Mesodermal cell (in vitro differentiated cells): ENCODE measurements around the gene DLGAP1.

Experiments
- H3K27ac ChIP-seq: 2 replicates; pipeline ENCODE4 v1.7.0; 2013; ENCODE audit warnings: mild to moderate bottlenecking, low read depth, low read length, moderate library complexity; ENCODE audit not compliant: severe bottlenecking
- H3K36me3 ChIP-seq: 2 replicates; pipeline ENCODE4 v1.7.1; 2013; ENCODE audit warnings: mild to moderate bottlenecking, low read length, moderate library complexity; ENCODE audit not compliant: control insufficient read depth, insufficient read depth
- H3K4me1 ChIP-seq: one replicate; pipeline ENCODE4 v1.7.1; 2013; ENCODE audit warnings: mild to moderate bottlenecking, low read length; ENCODE audit not compliant: insufficient read depth, control insufficient read depth, poor library complexity, severe bottlenecking
- H3K4me3 ChIP-seq: 2 replicates; pipeline ENCODE4 v1.7.0; 2013; ENCODE audit warnings: low read length, control low read depth, mild to moderate bottlenecking; ENCODE audit not compliant: insufficient read depth, poor library complexity, severe bottlenecking; ENCODE audit errors: extremely low read depth
- H3K9me3 ChIP-seq: 2 replicates; pipeline ENCODE4 v1.7.1; 2013; ENCODE audit warnings: mild to moderate bottlenecking, low read length, moderate library complexity; ENCODE audit not compliant: control insufficient read depth
- WGBS, 2 experiments: methylation state at CpG; one replicate each; pipeline ENCODE4 v1.1.5; 2013; ENCODE audit warnings: missing lambda C conversion rate in 2 of 2; ENCODE audit not compliant: insufficient coverage in 2 of 2; 5-methylcytosine and 5-hydroxymethylcytosine counted together

The DLGAP1 gene

DNA sequence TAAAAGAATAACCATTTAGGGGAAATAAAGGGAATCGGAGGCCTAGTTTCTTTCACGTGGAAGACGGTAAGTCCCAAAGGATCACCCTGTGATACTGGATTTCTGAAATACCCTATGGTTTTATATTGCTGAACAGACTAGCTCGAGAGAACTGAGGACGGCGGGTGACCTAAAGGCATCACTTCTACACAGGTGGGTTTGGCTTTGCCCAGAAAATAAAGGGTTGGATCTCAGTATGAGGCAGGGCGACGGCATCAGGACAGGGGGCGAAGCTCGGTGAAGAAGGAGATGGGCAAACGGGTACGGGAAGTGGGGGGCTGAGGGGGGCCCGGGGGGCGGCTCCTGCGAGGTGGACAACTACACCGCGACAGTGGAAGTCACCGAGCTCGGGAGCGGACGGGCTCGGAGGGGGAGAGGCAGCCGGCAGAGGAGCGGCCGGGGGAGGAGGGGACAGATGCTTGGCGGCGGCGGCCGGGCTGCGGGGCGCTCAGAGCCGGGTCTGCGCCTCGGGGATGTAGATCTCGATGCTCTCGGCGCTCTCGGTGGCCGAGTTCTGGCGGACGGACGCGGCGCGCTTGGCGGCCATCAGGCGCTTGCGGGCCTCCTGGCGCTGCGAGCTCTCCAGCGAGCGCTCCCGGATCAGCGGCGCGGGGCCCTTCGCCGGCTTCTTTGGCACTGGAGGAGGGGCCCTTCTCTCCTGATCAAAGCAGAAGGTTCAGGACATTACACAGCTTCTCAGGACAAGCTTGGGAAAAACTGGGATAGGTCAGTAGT lies 956.2 kb downstream of the DLGAP1 start:
- no peak overlapping the region for H3K27ac ChIP-seq
- WGBS, 2 experiments: 19% methylated on average over 34 to 35 of the region's 58 CpGs

DNA sequence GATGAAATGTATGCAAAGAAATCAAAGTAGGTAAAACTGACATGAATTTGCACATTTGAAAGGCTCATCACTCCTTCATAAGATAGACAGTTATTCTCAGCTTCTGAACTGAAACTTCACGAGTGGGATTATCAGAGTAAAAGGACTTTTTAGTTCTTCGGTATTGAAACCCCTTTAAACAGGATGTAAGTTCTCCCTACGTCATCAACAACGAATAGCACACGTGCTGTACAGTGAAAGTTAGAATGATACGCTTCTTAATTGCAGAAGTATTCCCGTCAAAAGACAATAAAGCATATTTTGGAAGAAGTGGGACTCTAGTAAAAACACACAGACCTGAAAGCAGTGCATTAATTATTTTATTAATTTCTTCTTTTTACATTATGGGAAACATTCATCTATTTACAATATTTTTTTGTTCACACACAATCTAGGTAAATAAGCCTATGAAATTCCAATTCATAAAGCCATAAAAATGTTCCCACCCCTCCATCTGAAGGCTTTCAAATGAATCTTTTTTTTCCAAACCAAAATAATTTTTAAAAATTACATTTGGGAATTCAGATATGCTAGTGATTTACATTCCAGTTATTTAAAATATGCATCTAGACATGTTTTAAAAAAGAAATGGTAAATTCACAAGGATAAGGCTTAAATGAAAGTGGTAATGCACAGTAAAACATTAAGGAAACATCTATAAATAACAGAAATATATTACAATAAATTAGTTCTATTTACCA lies 959.2 kb downstream of the DLGAP1 start:
- Histone ChIP-seq H3K4me1 (peaks cover 8% of the 10 kb centered on the region), H3K27ac (no peak overlapping the region), H3K4me3 (no peak overlapping the region), H3K9me3 (no peaks in the 10 kb centered on the region), H3K36me3 (no peaks in the 10 kb centered on the region)
- 92 to 94% methylated on average over 2 to 6 of the region's 7 CpGs for WGBS, 2 experiments

More for the DNA sequence above, 956.2 kb downstream of the DLGAP1 start:
- Histone ChIP-seq H3K9me3 (no peaks in the 10 kb centered on the region), H3K4me3 (peak overlapping the region; percentile 35), H3K4me1 (peaks cover 8% of the 10 kb centered on the region), H3K36me3 (no peaks in the 10 kb centered on the region)

DNA sequence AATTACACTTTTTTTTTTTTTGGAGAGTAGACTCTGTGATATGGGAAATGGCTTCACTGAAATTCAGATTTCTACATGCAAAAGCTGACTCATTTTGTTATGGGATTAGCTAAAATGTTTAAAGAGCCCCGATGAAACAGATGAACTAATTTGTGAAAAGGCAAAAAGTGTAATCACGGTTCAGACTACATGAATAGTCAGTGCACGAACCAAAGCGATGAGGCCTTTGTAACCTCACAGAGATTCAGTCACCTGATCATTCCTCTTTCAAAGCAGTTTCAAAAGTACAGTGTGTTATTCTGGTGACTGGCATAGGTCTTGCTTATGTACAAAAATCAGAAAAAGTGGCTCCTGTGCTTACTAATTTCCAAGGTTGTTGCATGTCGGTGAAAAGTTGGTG lies 960.5 kb downstream of the DLGAP1 start:
- H3K27ac ChIP-seq: no peak overlapping the region
- no peaks in the 10 kb centered on the region for H3K9me3 ChIP-seq
- WGBS, 2 experiments: 86% methylated on average over 2 of the region's 5 CpGs; no CpG with 5 or more reads in 1 of the 2 experiments
- H3K4me1 ChIP-seq: no peaks in the 10 kb centered on the region
- H3K4me3 ChIP-seq: no peak overlapping the region
- H3K36me3 ChIP-seq: no peaks in the 10 kb centered on the region

DNA sequence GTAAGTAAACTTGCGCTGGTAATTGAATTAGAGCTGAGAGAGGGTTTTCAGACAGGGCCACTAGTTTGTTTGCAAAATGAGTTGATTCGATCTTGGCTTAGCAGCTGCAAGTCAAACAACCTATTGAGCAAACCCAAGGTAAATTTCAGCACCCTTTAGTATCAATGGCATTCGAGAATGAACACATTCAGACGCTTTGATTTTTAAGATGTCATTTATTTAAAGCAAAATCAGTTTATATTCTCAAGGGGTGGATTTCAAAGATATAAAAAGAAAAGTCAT lies 960.9 kb downstream of the DLGAP1 start:
- no peaks in the 10 kb centered on the region for H3K4me1 ChIP-seq
- 88 to 92% methylated on average over 1 to 2 of the region's 4 CpGs for WGBS, 2 experiments
- H3K36me3 ChIP-seq: no peaks in the 10 kb centered on the region
- no peak overlapping the region for H3K4me3 ChIP-seq
- no peaks in the 10 kb centered on the region for H3K9me3 ChIP-seq
- H3K27ac ChIP-seq: no peak overlapping the region

DNA sequence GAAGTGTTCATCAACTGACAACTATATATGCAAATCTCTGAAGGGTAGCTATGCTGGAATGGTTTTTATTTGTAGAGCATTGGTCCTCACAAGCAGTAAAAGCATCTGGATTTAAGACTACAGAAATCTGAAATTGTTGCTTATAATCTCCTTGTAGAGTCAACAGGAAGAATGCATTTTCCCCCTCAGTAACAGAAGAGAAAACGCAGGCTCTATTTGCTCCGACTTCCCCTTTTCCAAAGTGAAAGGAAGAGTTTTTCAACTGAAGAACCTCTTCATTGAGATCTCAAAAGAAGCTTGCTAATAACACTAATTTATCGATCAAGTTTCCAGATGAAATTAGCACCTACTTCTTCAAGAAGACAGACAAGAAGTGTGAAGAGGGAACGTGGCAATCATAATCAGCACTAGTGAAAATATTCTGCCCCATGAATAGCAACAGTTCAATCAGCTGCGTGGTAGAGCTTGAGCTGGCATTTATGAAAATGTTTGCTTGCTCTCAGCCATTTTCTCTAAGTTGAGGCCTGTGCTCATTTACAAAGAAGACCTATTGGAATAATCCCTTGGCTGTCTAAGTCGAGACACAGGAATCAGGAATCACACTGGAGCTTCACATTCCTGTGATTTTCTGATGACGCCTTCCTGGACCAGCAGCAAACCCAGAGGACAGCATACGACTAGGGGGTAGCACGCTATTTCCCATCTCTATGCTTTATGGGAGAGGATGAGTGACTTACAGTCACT lies 961.4 kb downstream of the DLGAP1 start:
- Histone ChIP-seq H3K4me3 (no peak overlapping the region), H3K27ac (no peak overlapping the region), H3K9me3 (no peaks in the 10 kb centered on the region), H3K4me1 (no peaks in the 10 kb centered on the region), H3K36me3 (no peaks in the 10 kb centered on the region)
- 89 to 92% methylated on average over 7 to 8 of the region's 9 CpGs for WGBS, 2 experiments

DNA sequence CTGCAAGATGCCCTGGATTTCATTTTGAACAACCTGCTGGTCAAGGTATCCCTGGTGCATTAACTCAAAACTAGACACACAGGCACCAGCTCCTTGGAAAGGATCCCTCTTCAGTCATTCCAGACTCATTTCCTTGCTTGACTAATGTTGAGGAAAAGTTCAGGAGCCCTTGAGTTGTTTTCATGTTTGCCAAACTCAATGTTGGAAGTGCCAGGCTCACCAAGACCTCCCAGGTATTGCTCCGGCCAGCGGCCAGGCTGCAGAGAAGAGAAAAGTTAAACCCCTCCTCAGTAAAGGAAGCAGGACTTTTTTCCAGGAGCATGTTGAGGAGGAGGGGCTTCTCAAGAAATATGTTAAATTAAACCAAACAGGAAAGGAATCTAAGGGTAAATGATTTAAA lies 962.4 kb downstream of the DLGAP1 start:
- H3K27ac ChIP-seq: no peak overlapping the region
- no peaks in the 10 kb centered on the region for H3K4me1 ChIP-seq
- no peaks in the 10 kb centered on the region for H3K36me3 ChIP-seq
- no peak overlapping the region for H3K4me3 ChIP-seq
- WGBS, 2 experiments: no CpG with 5 or more reads among the region's 2 CpGs
- H3K9me3 ChIP-seq: no peaks in the 10 kb centered on the region

DNA sequence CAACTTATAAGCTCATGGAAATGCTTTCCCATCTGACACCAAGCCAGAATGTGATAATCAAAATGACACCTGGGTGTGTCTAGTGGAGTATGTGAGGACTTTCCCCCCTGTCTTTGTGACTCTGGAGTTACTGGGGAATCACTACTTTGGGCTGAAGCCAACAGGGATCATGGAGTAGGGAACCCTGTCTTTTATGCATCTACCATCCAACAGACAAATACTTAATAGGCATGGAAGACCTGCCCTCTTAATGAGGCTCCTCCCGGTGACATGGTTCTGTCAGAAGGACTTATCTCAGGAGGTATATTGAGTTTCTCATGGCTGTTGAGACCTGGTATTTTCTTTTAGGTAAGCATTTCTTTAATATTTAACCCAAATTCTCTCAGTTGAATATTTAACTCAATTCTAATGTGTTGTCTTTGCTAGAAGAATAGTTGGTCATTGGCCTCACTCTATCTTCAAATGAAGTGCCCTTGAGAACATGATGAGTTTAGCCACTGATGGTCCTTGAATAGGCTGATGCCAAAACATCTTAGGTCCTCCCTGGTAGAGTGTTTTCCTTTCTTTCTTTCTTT lies 963.0 kb downstream of the DLGAP1 start:
- no peak overlapping the region for H3K4me3 ChIP-seq
- H3K4me1 ChIP-seq: no peaks in the 10 kb centered on the region
- 60% methylated on average over 1 of the region's 1 CpG; no CpG with 5 or more reads in 1 of the 2 experiments for WGBS, 2 experiments
- no peaks in the 10 kb centered on the region for H3K36me3 ChIP-seq
- no peak overlapping the region for H3K27ac ChIP-seq
- no peaks in the 10 kb centered on the region for H3K9me3 ChIP-seq

DNA sequence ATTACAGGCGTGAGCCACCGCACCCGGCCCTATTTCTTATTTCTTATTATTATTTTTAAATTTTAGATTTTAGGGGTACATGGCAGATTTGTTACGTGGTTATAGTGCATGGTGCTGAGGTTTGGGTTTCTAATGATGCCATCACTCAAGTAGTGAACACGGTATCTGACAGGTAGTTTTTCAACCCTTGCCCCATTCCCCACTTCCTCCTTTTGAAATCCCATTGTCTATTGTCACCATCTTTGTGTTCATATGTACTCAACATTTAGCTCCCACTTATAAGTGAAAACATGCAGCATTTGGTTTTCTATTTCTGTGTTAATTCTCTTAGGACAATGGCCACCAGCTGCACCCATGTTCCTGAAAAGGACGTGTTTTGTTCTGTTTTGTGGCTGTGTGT lies 965.6 kb downstream of the DLGAP1 start:
- WGBS, 2 experiments: 80 to 100% methylated on average over 1 to 2 of the region's 6 CpGs
- no peak overlapping the region for H3K4me3 ChIP-seq
- H3K27ac ChIP-seq: no peak overlapping the region
- no peaks in the 10 kb centered on the region for H3K9me3 ChIP-seq
- H3K4me1 ChIP-seq: no peaks in the 10 kb centered on the region
- no peaks in the 10 kb centered on the region for H3K36me3 ChIP-seq

DNA sequence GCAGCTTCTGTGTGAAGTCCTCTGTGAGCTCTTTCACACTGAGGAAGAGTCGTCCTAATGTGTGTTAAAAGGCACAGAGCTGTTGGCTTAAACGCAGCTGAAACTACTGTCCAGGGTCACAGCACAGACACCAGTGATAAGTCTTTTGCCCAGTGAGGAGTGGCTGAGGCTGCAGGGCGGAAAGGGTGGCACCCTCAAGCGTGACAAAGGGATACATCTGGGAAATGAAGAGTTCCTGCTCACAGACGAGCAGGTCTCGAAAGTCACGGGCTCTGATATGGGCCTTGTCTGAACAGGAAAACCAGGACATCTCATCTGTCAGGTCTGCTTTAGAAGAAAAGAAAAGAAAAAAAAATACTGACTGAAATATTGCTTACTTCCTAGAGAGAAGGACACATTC lies 968.6 kb downstream of the DLGAP1 start:
- H3K27ac ChIP-seq: no peak overlapping the region
- H3K9me3 ChIP-seq: no peaks in the 10 kb centered on the region
- H3K4me1 ChIP-seq: peaks cover 3% of the 10 kb centered on the region
- no peak overlapping the region for H3K4me3 ChIP-seq
- no peaks in the 10 kb centered on the region for H3K36me3 ChIP-seq
- WGBS, 2 experiments: 84 to 91% methylated on average over 7 of the region's 7 CpGs

DNA sequence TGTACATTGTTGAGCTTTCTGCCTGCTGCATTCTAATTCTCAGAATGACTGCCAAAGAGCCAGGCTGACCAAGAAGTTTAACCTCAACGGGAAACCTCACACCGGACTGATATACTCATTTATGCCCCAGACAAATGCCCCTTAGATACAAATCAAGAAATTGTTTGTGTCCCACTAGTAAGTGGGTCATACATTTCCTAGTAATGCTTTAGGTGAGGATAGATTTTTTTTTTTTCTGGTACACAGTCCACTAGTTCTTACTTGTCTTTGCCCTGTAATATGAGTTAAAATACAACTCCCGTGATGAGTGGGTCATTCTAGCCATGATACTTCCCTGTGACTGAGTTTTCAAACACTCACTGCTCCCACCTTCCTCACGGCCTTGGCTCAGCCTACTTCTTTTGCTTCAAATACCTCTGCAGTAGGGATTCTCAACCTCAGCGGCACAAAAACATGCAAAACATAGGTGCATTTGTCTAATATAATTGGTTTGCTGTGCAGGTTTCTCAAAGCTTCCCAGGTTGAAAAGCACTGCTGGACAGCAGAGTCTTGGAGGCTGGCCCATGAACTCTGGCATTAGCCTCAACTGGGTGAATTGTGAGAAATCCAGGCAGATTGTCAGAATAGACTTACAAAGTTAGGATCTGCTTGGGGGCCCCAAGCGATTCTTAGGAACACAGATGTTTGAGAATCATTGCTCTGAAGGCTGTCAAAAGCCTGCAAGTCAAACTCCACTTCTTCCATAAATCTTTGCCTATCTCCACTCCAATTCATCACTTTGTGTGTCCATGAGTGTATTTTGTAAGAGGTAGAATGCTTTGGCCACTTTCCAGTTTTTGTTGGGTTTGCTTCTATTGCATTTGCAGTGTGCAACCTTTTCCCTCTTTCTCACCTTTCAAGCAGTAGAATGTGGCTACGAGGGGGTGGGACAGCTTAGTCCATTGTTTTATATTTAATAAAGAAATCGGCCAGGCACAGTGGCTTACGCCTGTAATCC lies 969.7 kb downstream of the DLGAP1 start:
- 85 to 86% methylated on average over 5 of the region's 9 CpGs for WGBS, 2 experiments
- no peak overlapping the region for H3K27ac ChIP-seq
- peaks cover 3% of the 10 kb centered on the region for H3K4me1 ChIP-seq
- no peaks in the 10 kb centered on the region for H3K36me3 ChIP-seq
- H3K9me3 ChIP-seq: no peaks in the 10 kb centered on the region
- H3K4me3 ChIP-seq: no peak overlapping the region
